ENCODE measurements around the gene GAB1.

The GAB1 gene

DNA sequence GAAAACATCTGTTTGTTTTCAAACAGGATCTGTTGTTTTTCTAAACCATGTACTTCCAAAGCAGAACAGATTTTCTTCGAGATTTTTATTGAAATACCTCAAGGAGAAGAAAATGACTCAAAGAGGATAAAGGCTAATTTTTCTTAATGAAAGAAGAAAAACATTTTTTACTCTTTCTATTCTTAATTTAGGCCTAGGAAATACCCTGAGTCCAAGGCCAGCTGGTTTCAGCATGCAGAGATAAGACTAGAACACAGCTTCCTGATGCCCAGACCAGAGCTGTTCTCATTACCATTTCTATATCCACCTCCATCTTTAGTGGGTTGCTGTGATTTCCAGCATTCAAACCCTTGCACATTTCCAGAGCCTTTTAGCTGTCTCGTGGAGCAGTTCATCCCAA lies 18.3 kb downstream of the GAB1 start:
- in situ Hi-C loops (cut with HindIII; ENCODE audit: low pct_ligation_motif_present, low pct_unique_long_range_greater_than_20kb, low sequenced_read_pairs), result no loop called here
- DNase-seq, result no peak

DNA sequence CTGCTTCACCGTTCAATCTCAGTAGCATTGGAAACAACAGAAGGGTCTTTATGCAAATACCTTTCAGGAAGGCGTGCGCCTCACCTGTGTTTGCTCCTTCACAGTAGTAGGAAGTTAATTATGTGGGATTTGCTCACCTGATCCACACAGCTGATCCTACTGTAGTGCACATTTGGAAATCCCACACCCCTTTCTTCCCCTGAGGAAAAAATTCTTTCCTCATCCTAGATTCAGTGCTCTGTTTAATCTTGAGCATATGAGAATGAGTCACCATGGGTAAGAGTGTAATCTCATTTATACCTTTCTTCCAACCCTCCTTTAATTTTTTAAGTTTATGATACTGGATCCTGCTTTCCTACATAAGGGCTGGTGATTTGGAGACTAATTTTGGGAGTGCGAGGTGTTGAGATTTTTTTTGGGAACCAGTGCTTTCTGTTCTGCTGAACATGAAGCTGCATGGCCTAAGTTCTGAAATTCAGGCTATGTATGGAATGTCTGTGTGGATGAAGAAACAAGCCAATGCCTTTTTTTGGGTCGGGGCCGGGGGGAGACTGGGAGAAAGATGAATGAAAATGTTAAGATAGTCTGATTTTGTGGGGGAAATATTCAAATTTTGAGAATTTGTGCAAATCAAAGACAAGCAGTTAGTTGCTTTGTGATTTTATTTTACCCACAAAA lies 19.0 kb downstream of the GAB1 start:
- in situ Hi-C loops (cut with HindIII; ENCODE audit: low pct_ligation_motif_present, low pct_unique_long_range_greater_than_20kb, low sequenced_read_pairs), result no loop called here

DNA sequence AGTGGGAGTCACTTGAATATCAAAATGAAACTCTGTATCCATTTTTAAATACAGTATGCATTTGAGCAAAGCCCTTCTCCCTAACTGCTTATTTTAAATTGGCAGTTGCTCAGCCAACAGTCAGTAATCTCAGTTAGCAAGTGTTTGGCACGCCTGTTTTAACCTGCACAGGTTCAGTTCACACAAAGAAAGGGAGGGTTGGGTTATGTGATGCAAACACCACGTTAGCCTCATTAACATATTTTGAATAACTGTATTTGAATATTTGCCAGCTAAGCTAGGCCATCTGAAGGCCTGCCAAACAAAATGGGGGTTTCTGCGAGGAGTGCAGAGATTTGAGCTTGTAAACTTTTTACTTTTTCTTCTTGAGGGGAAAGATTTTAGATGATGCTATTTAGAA lies 19.8 kb downstream of the GAB1 start:
- DNase-seq, result no peak
- in situ Hi-C loops (cut with HindIII; ENCODE audit: low pct_ligation_motif_present, low pct_unique_long_range_greater_than_20kb, low sequenced_read_pairs), result no loop called here

More for the DNA sequence above, 19.0 kb downstream of the GAB1 start:
- peak; percentile 41 for DNase-seq

DNA sequence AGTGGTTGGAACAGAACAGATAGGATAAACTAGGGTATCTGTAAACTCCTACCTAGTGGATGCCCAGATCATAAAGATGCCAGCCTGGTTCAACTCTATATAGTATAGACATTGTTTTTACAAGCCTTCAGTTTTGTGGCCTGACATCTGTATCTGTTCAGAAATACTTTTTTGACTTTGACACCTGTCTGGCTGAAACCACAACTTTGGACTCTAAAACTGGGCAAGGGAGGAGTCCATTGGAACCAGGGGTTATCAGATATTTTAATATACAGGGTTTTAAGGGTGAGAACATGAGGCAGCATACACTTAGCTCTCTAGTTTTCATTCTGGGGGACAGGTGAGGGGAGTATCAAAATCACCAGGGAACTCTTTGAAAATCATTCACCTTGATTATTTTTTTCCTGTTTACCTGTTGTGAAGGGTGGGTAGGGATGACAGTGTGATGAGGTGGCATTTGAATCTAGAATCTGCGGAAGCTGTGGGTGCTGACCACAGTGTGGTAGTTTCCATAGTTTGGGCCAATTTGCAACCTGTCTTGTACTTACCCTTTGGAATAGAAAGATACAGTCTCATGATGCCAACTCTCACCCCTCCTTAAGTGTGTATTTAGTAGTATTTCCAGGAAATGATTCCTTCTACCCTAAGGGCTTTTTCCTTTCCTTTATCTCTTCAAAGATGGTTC lies 20.6 kb downstream of the GAB1 start:
- in situ Hi-C loops (cut with HindIII; ENCODE audit: low pct_ligation_motif_present, low pct_unique_long_range_greater_than_20kb, low sequenced_read_pairs), result no loop called here
- no peak for DNase-seq

DNA sequence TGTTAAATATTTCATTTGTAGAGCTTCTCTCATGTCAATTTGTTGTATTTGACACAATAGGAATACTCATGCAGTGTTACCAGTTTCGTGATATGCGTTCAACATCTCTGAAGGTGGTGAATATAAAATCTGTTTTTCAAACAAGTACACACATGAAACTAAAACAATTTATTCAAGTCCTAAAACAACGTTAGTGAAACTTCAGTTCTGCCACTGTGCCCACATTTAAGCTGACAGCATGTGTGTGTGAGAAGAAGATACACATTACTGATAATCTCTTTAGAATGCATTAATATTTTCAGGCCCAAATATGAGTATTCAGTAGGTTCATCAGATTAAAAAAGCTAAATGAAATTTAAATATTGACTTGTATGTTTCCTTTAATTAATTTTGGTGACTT lies 21.7 kb downstream of the GAB1 start:
- no peak for DNase-seq
- in situ Hi-C loops (cut with HindIII; ENCODE audit: low pct_ligation_motif_present, low pct_unique_long_range_greater_than_20kb, low sequenced_read_pairs), result no loop called here

DNA sequence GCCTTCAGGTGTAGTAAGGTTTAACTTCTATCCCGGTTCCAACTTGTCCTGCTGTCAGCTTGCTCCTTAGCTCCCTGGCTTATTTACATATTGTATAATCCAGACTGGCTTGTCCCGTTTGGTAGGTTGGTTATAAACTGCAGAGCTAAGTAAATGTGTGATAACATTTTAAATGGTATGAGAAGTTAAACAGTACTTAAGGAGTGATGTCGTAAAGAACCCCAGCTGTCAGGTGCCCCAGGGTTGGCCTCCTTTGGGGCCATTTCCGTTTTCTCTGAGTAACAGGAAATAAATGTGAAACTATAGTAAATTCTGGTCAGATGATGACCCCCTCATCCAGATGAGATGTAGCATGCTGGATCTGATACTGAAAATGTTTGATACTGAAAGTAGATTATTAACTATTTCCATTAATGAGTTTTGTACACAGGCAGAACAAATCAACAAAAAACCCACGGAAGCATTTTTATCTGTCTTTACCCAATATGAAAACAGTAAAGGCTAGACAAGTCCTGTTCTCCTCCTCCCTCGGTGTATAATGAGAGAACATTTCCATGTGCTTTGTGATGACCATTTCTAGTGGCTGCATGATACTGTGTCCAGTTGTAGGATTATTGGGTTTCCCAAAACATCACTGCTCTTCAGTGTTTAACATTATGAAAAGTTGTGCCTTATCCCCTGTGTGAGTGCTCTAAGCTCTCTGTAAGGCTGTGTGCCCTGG lies 22.4 kb downstream of the GAB1 start:
- peak; percentile 89 for DNase-seq
- in situ Hi-C loops (cut with HindIII; ENCODE audit: low pct_ligation_motif_present, low pct_unique_long_range_greater_than_20kb, low sequenced_read_pairs), result no loop called here

DNA sequence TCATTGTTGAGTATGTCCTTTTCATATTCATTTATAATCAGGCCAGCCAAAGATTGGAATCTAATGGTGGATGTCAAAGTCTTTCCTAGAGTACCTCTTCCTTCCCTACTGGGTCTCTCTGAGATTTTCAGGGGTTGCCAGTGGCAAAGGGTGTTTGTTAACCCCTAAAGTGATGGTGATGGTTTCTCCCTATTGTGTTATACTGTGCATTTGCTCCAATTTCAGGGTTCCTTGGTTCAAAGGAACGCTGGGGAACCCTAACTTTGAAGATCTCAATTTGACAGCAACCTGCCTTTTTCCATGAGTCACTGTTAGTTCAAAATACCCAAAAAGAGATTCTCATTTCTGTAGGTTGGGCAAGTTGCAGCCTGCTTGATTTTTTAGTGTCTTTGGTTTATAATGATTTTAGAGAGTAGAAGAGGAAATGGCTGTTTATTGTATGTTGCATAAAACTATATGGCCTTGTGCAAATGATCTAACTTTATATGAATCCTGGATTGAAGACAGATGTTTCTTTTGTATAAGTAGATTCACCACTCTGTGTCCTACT lies 23.0 kb downstream of the GAB1 start:
- no peak for DNase-seq
- in situ Hi-C loops (cut with HindIII; ENCODE audit: low pct_ligation_motif_present, low pct_unique_long_range_greater_than_20kb, low sequenced_read_pairs), result no loop called here

DNA sequence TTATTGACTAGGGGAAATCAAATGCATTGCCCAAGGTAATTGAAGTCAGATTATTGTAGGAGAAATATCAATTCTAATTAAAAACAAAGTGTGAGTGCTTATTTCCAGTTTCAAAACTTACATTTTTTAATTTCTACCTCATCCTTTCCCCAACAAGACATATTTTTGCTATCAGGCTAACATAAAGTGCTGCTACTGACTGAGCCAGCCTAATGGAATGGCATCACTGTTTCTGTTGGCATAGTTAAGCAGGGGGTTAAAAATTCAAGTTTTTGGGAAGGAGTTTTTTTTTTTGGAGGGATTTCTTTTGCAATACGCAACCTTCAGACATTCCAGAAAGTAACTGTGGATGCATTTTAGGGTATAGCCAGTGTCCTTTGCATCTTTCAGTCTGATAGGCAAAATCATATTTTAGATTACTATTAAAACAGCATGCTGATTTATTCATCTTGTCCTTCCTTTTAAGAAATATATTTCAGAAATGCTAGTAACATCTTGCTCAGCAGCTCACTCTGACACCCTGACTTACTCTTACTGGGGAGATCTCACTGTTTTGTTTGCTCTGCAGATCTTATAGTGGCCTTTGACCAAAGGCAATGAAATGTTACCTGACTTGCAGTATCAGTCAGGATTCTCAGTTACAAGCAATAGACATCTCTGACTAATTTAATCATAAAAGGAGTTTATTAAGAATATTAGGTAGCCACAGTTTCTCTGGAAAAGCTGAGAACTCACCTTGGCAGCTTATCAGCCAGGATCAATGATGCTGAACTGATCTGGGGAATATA lies 24.4 kb downstream of the GAB1 start:
- in situ Hi-C loops (cut with HindIII; ENCODE audit: low pct_ligation_motif_present, low pct_unique_long_range_greater_than_20kb, low sequenced_read_pairs), result no loop called here

DNA sequence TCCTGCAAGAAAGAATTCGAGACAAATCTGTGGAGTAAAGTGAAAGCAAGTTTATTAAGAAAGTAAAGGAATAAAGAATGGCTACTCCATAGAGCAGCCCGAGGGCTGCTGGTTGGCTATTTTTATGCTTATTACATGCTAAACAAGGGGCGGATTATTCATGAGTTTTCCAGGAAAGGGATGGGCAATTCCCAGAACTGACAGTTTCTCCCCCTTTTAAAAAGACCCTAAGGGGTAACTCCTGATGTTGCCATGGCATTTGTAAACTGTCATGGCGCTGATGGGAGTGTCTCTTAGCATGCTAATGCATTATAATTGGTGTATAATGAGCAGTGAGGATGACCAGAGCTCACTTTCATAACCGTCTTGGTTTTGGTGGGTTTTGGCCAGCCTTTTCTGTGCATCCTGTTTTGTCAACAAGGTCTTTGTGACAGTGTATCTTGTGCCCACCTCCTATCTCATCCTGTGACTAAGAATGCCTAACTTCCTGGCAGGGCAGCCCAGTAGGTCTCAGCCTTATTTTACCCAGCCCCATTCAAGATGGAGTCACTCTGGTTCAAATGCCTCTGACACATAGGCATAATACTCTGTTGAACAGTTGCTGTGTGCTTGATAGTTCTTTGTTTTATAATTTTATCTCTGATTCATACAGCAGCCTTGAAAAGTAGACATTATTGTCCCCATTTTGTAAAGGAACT lies 25.8 kb downstream of the GAB1 start:
- no peak for DNase-seq
- in situ Hi-C loops (cut with HindIII; ENCODE audit: low pct_ligation_motif_present, low pct_unique_long_range_greater_than_20kb, low sequenced_read_pairs), result no loop called here

More for the DNA sequence above, 24.4 kb downstream of the GAB1 start:
- no peak for DNase-seq

DNA sequence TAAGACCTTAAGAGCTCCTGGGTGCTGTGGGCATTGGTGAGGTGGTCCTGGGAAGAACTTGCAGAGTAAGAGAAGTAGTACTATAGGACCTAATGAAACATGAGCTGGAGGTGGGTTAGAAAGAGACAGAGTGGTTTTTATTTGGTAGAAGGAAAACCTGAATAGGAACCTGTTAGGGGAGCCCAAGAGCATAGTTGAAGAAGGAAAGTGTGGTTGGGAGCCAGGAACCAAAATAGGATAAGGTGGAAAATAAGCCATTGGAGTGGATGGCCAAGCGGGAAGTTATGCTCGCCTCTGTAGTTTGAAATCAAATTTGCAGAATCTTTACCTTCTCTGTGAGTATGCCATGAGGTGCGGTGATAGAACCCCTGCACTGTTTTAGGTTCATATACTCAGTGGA lies 26.7 kb downstream of the GAB1 start:
- DNase-seq, result no peak
- in situ Hi-C loops (cut with HindIII; ENCODE audit: low pct_ligation_motif_present, low pct_unique_long_range_greater_than_20kb, low sequenced_read_pairs), result no loop called here

DNA sequence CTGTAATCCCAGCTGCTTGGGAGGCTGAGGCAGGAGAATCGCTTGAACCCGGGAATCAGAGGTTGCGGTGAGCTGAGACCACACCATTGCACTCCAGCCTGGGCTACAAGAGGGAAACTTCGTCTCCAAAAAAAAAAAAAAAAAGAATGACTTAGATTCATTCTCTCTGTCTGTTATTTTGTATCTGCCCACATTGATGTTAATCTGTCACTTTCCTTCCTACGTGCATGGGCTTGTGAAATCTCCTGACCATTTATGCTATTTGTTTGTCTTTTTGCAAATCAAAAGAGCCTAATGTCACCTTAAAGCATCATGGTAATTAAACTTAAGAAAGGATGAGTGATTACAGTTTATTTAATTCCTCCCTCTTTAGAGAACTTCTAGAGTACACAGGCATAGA lies 27.4 kb downstream of the GAB1 start:
- DNase-seq, result no peak
- in situ Hi-C loops (cut with HindIII; ENCODE audit: low pct_ligation_motif_present, low pct_unique_long_range_greater_than_20kb, low sequenced_read_pairs), result no loop called here

DNA sequence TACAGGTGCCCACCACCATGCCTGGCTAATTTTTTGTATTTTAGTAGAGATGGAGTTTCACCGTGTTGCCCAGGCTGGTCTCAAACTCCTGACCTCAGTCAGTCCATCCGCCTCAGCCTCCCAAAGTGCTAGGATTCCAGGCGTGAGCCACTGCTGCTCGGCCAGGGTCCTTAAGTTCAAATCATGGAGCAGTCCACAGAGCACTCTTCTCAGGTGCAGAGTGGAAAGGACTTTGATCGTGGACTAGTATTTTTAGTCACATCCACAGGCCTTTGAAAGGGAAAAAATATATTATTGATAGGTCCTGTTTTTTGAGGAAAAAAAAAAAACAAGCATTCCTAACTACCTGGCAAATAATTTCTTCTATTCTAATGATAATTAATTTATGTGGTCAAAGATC lies 31.2 kb downstream of the GAB1 start:
- no peak for DNase-seq
- in situ Hi-C loops (cut with HindIII; ENCODE audit: low pct_ligation_motif_present, low pct_unique_long_range_greater_than_20kb, low sequenced_read_pairs), result no loop called here

DNA sequence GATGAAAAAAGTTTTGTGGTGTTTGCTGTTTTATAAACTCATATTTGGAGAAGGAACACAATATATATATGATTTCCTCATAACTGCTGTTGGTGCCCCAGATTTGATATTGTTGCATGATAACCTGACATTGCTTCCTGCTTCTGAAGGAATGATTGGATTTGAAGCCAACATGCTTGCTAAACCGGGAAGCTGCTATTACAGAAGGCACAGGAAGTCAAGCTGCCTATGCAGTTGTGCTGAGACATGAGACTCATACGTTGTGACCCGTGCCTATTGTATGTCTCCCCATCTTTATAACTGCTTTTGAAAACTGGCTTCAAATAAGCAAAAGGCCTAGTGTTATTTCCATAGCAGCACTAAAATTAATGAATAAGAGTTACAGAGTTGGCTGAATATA lies 32.9 kb downstream of the GAB1 start:
- in situ Hi-C loops (cut with HindIII; ENCODE audit: low pct_ligation_motif_present, low pct_unique_long_range_greater_than_20kb, low sequenced_read_pairs), result no loop called here
- no peak for DNase-seq

DNA sequence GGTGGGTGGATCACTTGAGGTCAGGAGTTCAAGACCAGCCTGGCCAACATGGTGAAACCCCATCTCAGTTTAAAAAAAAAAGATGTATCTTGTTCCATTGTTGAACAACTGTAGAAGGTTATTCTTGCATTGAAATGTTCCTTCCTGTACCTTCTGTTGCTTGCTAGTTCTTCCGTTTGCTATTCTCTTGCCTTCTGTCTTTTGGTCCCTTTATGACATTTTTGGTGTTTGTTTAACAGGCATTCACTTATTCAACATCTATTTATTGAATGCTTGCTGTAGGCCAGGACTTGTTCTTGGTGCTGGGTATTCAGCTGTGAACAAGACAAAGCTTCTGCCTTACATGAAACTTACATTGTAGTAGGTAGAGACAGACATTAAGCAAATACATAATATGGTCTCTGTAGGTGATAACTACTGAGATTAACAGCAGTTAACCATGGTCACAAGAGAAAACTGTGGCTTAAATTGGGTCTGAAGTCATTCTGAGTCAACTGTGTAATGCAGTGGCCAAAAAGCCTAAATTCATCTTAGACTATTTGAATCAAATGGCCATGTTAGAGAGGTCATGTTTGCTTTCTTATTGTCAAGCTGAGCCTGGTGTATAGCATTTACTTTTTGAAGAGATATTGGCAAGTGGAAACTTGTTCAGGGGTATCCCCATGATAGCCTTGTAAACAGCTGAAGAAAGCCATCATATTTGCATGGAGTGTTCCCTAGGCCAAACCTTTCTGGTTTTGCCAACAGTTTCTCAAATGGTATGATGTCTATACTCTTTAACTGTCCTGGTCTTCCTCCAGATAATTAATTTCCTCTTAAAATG lies 35.6 kb downstream of the GAB1 start:
- no peak for DNase-seq
- in situ Hi-C loops (cut with HindIII; ENCODE audit: low pct_ligation_motif_present, low pct_unique_long_range_greater_than_20kb, low sequenced_read_pairs), result no loop called here

DNA sequence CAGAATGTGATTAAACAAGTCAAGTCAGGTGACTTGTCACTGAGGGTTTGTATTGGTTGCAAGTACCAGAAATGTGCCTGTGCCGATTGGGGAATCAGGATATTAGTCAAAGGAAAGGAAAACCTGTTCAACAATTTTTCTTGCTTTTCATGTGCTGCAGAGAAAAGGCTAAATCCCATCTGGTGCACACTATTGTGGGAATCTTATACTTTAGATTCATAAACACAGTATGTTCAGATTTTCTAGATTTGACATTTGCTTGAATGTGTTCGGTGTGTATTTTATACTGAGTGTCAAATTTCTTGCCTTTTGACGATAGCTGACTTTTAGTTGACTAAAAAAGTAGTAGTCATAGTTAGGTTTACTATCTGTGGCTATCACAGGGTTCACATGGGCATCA lies 37.6 kb downstream of the GAB1 start:
- in situ Hi-C loops (cut with HindIII; ENCODE audit: low pct_ligation_motif_present, low pct_unique_long_range_greater_than_20kb, low sequenced_read_pairs), result no loop called here

DNA sequence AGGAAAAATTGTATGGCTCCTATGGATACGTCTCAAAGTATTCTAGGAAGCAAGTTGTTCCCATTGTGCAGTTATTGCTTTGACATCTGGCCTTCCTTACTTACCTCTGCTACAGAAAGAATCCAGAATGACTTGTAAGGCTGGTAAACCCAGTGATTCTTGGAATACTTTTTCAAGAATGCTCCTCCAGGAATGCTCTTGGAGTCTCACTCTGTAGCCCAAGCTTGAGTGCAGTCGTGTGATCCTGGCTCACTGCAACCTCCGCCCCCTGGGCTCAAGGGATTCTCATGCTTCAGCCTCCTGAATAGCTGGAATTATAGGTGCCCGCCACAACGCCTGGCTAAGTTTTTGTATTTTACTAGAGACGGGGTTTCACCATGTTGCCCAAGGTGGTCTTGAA lies 38.1 kb downstream of the GAB1 start:
- DNase-seq, result no peak

More for the DNA sequence above, 37.6 kb downstream of the GAB1 start:
- no peak for DNase-seq

DNA sequence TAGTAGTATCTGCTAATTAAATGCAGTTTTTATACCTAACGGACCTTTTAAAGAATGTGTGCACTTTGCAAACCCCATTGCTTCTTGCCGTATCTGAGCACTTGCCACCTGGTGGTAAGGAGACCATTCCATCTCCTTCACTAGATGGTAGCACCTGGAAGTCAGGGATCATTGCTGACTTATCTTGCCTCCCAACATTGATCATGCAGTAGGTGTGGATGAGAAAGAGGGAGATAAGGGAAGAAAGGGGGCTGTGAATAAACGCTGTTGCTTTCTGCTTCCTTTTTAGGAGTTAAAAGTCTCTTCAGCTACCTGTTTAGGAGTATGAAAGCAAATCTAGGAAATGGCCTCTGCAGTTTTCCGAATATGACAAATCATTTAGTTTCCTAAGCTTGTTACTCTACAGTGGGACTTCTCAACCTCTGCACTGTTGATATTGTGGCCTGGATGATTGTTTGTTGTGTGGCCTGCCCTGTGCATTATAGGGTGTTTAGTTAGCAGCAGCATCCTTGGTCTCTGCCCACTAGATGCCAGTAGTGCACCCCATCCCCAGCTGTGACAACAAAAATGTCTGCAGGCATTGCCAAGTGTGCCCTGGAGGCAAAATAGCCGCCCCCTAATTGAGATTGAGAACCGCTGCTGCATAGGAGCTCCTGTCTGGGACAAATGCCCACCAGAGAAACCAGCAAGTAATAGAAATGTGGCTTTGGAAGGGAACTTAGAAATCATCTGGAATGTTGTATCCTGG lies 38.8 kb downstream of the GAB1 start:
- in situ Hi-C loops (cut with HindIII; ENCODE audit: low pct_ligation_motif_present, low pct_unique_long_range_greater_than_20kb, low sequenced_read_pairs), result no loop called here

More for the DNA sequence above, 38.1 kb downstream of the GAB1 start:
- in situ Hi-C loops (cut with HindIII; ENCODE audit: low pct_ligation_motif_present, low pct_unique_long_range_greater_than_20kb, low sequenced_read_pairs), result no loop called here

More for the DNA sequence above, 38.8 kb downstream of the GAB1 start:
- DNase-seq, result no peak
